Measurements from ENCODE around the gene GNAS-AS1. TPM values are rescaled to one million over a fixed set of nuclear protein-coding genes. Genes with fewer than 3 reads are reported as not detected.

The GNAS-AS1 gene
- total and polyA plus RNA-seq, 2 of the 8 experiments (the other 6 are each of a cell fraction or from before 2014, with no cell fraction given): 4.7 to 13.7 TPM

DNA sequence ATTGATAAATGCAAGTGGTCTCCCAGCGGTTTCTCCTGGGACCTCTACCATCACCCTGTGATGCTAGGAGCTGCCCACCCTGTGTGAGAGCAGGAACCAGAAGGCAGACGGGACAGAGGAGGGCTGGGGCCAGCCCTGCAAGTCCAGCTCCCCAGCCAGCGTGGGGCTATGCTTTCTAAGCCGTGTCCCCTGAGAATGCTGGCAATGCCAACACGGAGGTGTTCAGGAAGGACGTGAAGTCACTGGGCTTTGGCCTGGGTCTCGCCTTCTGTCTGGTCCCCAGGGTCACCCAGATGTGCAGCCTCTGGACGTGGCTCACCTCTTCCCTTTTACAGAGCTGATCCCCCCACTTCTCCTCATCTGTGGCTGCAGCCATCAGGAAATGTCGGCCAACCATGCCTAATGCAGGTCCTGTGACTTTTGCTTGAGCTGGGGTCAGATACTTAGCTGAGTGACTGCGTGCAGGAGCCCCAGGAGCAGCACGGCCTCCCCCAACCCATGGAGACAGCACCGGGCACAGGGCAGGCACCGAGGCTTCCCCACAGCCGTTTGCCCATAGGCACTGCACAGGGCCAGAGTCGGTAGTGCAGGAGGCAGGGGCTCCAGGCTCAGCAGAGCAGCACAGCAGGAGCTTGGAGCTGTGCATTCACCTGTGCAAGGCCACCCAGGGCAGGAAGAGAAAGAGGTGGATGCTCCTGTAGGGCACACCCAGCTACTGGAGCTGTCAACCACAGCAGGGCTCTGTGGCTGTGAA lies 66.2 kb downstream of the GNAS-AS1 start:
- H3K9ac ChIP-seq (replicated peaks in 1 of 4; ENCODE audit: extremely low read depth in 1 of 4, low read depth in 3 of 4, low read length in 3 of 4): no peak overlapping the region
- no peaks in the 10 kb centered on the region for H4K20me1 ChIP-seq (replicated peaks in 1 of 2; ENCODE audit: control insufficient read depth in 1 of 2, insufficient read depth in 2 of 2, low read length in 2 of 2)
- no peak overlapping the region for H2AK5ac ChIP-seq (ENCODE audit: low read depth, low read length)
- no peak overlapping the region for H2AFZ ChIP-seq (ENCODE audit: low read length)
- H3K4ac ChIP-seq (replicated peaks; ENCODE audit: insufficient read length, low read depth, low read length): no peak overlapping the region
- H3K79me1 ChIP-seq (ENCODE audit: low read depth, low read length): no peaks in the 10 kb centered on the region
- no peak overlapping the region for H3K56ac ChIP-seq (replicated peaks; ENCODE audit: insufficient read length, low read depth, low read length)
- TF ChIP-seq BACH1 (IDR thresholded peaks at IDR 0.05; ENCODE audit: low read length) (no peak), TBP (IDR thresholded peaks at IDR 0.05; ENCODE audit: low read depth, low read length) (no peak), ASH2L (IDR thresholded peaks at IDR 0.05; ENCODE audit: low read length) (no peak), GTF2F1 (IDR thresholded peaks at IDR 0.05; ENCODE audit: borderline replicate concordance, low read depth, low read length) (no peak)
- H3K18ac ChIP-seq (ENCODE audit: extremely low read depth, low read length): peak overlapping the region; percentile 19; the same call in 1 of the 2 replicates
- no peak overlapping the region for H3K23ac ChIP-seq (ENCODE audit: insufficient read length)
- H2BK20ac ChIP-seq (ENCODE audit: low read length): 0 out of 2 replicates have a peak overlapping the region, but pooled peaks have one; percentile 61
- DNase-seq (ENCODE audit: low read depth in 1 of 2, low spot score in 2 of 2) (no peak), FAIRE-seq (no peak)
- H3K27ac ChIP-seq (ENCODE audit: low read depth, low read length): no peak overlapping the region
- H4K5ac ChIP-seq (ENCODE audit: insufficient read length, low read depth, low read length): no peak overlapping the region
- H3K79me2 ChIP-seq (ENCODE audit: control insufficient read depth in 1 of 2, insufficient read depth in 2 of 2, low read length in 2 of 2): no peaks in the 10 kb centered on the region
- no peak overlapping the region for H3K4me3 ChIP-seq (ENCODE audit: extremely low read depth in 1 of 4, insufficient read depth in 2 of 4, low read depth in 3 of 4, low read length in 4 of 4)
- CTCF ChIA-PET (ENCODE audit: partially characterized antibody): interaction anchor here (1.0 to 1.6 kb wide), 9 partner anchors 9 to 303 kb away, joined by 3 to 5 read pairs (median 3); partner anchors contain the start of gene STX16
- no peak overlapping the region for H2BK120ac ChIP-seq (replicated peaks; ENCODE audit: low read depth, low read length)
- H4K91ac ChIP-seq (replicated peaks; ENCODE audit: insufficient read length, low read length): peak overlapping the region; percentile 56
- 85% methylated on average over 15 of the region's 15 CpGs; no CpG with 5 or more reads in 1 of the 2 experiments for WGBS, 2 experiments (ENCODE audit: extremely low coverage in 1 of 2, insufficient coverage in 1 of 2, insufficient read length in 1 of 2, insufficient replicate concordance in 2 of 2, low coverage in 1 of 2, low lambda C conversion rate in 2 of 2, missing lambda C conversion rate in 1 of 2)
- 0 out of 2 replicates have a peak overlapping the region, but pooled peaks have one; percentile 61 for H2BK15ac ChIP-seq (ENCODE audit: low read length)
- H4K8ac ChIP-seq (ENCODE audit: extremely low read depth, insufficient read depth, low read length): no peak overlapping the region
- no peaks in the 10 kb centered on the region for H3K36me3 ChIP-seq (ENCODE audit: control insufficient read depth in 2 of 4, insufficient read depth in 4 of 4, low read length in 3 of 4)
- no peaks in the 10 kb centered on the region; a peak in 1 of 7 replicates for H3K27me3 ChIP-seq (replicated peaks in 1 of 4; ENCODE audit: control insufficient read depth in 3 of 4, extremely low read depth in 1 of 4, insufficient read depth in 3 of 4, low read length in 3 of 4)
- H2BK5ac ChIP-seq (ENCODE audit: low read depth, low read length): no peak overlapping the region; the same call in 1 of the 2 replicates
- POLR2A ChIA-PET (ENCODE audit: partially characterized antibody): interaction anchor here (0.6 to 1.3 kb wide), 4 partner anchors 8 to 88 kb away, joined by 3 to 4 read pairs (median 3); no protein-coding TSS in a partner anchor
- H3K14ac ChIP-seq (ENCODE audit: insufficient read length): no peak overlapping the region
- H3K9me3 ChIP-seq (ENCODE audit: insufficient read depth in 2 of 2, low read depth in 1 of 2, low read length in 1 of 2): no peaks in the 10 kb centered on the region
- H3K4me2 ChIP-seq (ENCODE audit: insufficient read depth in 1 of 2, low read depth in 2 of 2, low read length in 2 of 2): no peak overlapping the region
- no peaks in the 10 kb centered on the region; the same call in 1 of the 2 replicates for H3K23me2 ChIP-seq (ENCODE audit: low read depth, low read length)
- H2BK12ac ChIP-seq (ENCODE audit: low read depth, low read length): peak overlapping the region; percentile 68; the same call in 1 of the 2 replicates
- H3K4me1 ChIP-seq (replicated peaks in 1 of 4; ENCODE audit: control insufficient read depth in 3 of 4, insufficient read depth in 4 of 4, low read length in 3 of 4): peaks cover 0 to 4% (median 2%) of the 10 kb centered on the region in 4 experiments; a peak in 4 of 7 replicates
